Measurements from ENCODE around the gene BORCS6. TPM values are rescaled to one million over a fixed set of nuclear protein-coding genes. Genes with fewer than 3 reads are reported as not detected.

The BORCS6 gene
- total and polyA plus RNA-seq, 2 experiments from 2014 or later = 13.7 to 19.7 TPM

GRCh38 chr17:8204761-8205555 is 15.0 kb upstream of the BORCS6 start:
- Histone ChIP-seq H3K27ac (no peak overlapping the region), H3K36me3 (peaks cover 6% of the 10 kb centered on the region), H3K9me3 (ENCODE audit: low read depth) (no peaks in the 10 kb centered on the region), H3K4me3 (no peak overlapping the region), H3K27me3 (no peaks in the 10 kb centered on the region), H3K4me1 (ENCODE audit: low read depth) (peaks cover 5% of the 10 kb centered on the region)
- no peak for TF ChIP-seq CTCF (IDR thresholded peaks at IDR 0.05; ENCODE audit: low read depth, low read length)
- DNase-seq (ENCODE audit: low read depth in 1 of 2, low spot score in 1 of 2) = no peak

- H3K36me3 ChIP-seq = no peaks in the 10 kb centered on the region
- peak overlapping the region; percentile 27 for H3K4me3 ChIP-seq
- no peaks in the 10 kb centered on the region for H3K9me3 ChIP-seq (ENCODE audit: low read depth)
- no peak for TF ChIP-seq CTCF (IDR thresholded peaks at IDR 0.05; ENCODE audit: low read depth, low read length)
- H3K27ac ChIP-seq = peak overlapping the region; percentile 92
- peaks cover 10% of the 10 kb centered on the region for H3K4me1 ChIP-seq (ENCODE audit: low read depth)
- DNase-seq (ENCODE audit: low read depth in 1 of 2, low spot score in 1 of 2) = peak; percentile 93
- no peaks in the 10 kb centered on the region for H3K27me3 ChIP-seq
Measured at GRCh38 chr17:8192070-8192815, 2.3 kb upstream of the BORCS6 start.

GRCh38 chr17:8190506-8190905 is 526 bp upstream of the BORCS6 start:
- no peak overlapping the region for H3K27ac ChIP-seq
- DNase-seq (ENCODE audit: low read depth in 1 of 2, low spot score in 1 of 2) = no peak
- no peak for TF ChIP-seq CTCF (IDR thresholded peaks at IDR 0.05; ENCODE audit: low read depth, low read length)
- H3K9me3 ChIP-seq (ENCODE audit: low read depth) = no peaks in the 10 kb centered on the region
- peaks cover 10% of the 10 kb centered on the region for H3K4me1 ChIP-seq (ENCODE audit: low read depth)
- no peaks in the 10 kb centered on the region for H3K36me3 ChIP-seq
- peak overlapping the region; percentile 80 for H3K4me3 ChIP-seq
- no peaks in the 10 kb centered on the region for H3K27me3 ChIP-seq

GRCh38 chr17:8189041-8189710 is 804 bp downstream of the BORCS6 start:
- no peak for TF ChIP-seq CTCF (IDR thresholded peaks at IDR 0.05; ENCODE audit: low read depth, low read length)
- H3K27ac ChIP-seq = no peak overlapping the region

GRCh38 chr17:8188263-8188839 is 1.6 kb downstream of the BORCS6 start:
- Histone ChIP-seq H3K4me1 (ENCODE audit: low read depth) (peaks cover 10% of the 10 kb centered on the region), H3K36me3 (no peaks in the 10 kb centered on the region), H3K4me3 (peak overlapping the region; percentile 80), H3K27me3 (no peaks in the 10 kb centered on the region), H3K9me3 (ENCODE audit: low read depth) (no peaks in the 10 kb centered on the region), H3K27ac (peak overlapping the region; percentile 71)
- TF ChIP-seq CTCF (IDR thresholded peaks at IDR 0.05; ENCODE audit: low read depth, low read length) = no peak
- DNase-seq (ENCODE audit: low read depth in 1 of 2, low spot score in 1 of 2) = no peak

More at GRCh38 chr17:8189041-8189710, 804 bp downstream of the BORCS6 start:
- no peak for DNase-seq (ENCODE audit: low read depth in 1 of 2, low spot score in 1 of 2)
- Histone ChIP-seq H3K27me3 (no peaks in the 10 kb centered on the region), H3K36me3 (no peaks in the 10 kb centered on the region), H3K4me1 (ENCODE audit: low read depth) (peaks cover 10% of the 10 kb centered on the region), H3K9me3 (ENCODE audit: low read depth) (no peaks in the 10 kb centered on the region), H3K4me3 (peak overlapping the region; percentile 80)

All from cardiac muscle cell (in vitro differentiated cells and primary cell).